Measurements from ENCODE around the gene OR2T29. TPM values are rescaled to one million over a fixed set of nuclear protein-coding genes. Genes with fewer than 3 reads are reported as not detected.
"Not testable (repeated sequence)": the region's sequence is repeated elsewhere in the genome, so short reads cannot be mapped to it uniquely, and the experiment has no call there.

The OR2T29 gene
- total RNA-seq, 1 donor from 2014 or later: not detected

DNA sequence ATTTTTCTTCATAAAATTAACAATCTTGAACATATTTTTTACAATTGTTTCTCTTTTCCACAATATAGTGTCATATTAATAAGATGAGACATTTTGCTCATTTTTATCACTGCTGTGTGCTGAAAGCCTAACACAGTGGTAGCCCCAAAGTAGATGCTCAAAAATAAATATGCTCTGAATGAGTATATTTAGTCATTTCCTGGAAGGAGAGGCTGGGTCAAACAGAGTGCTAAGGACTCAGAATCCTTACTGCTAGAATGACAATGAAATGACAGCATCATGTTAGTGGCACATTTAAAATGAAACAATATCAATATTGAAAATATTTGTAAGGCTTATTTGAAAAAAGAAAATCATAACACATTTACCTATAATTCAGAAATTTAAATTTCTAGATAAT is 25.1 kb downstream of the OR2T29 start:
- not testable (repeated sequence) for H3K36me3 ChIP-seq (ENCODE audit: control insufficient read depth in 3 of 3, insufficient read depth in 3 of 3, low read length in 3 of 3); H3K4me1 ChIP-seq (ENCODE audit: control insufficient read depth in 3 of 3, insufficient read depth in 3 of 3, low read length in 3 of 3); H3K27me3 ChIP-seq (ENCODE audit: control insufficient read depth in 3 of 3, insufficient read depth in 3 of 3, low read length in 3 of 3); H3K9me3 ChIP-seq (ENCODE audit: control insufficient read depth in 3 of 3, low read length in 3 of 3); H3K27ac ChIP-seq (ENCODE audit: low read depth, low read length); H3K9ac ChIP-seq (ENCODE audit: low read depth in 1 of 3, low read length in 3 of 3); H3K4me3 ChIP-seq (ENCODE audit: low read length in 3 of 3)

DNA sequence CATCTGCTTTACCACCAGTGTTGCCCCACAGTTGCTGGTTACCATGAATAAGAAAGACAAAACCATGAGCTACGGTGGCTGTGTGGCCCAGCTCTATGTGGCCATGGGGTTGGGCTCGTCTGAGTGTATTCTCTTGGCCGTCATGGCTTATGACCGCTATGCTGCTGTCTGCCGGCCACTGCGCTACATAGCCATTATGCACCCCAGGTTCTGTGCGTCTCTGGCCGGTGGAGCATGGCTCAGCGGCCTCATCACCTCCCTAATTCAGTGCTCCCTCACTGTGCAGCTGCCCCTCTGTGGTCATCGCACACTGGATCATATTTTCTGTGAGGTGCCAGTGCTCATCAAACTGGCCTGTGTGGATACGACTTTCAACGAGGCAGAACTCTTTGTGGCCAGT is 40.7 kb downstream of the OR2T29 start:
- no peak overlapping the region for H3K4me3 ChIP-seq (ENCODE audit: low read length in 3 of 3)
- H3K9me3 ChIP-seq (ENCODE audit: control insufficient read depth in 3 of 3, low read length in 3 of 3): peaks cover 0 to 3% (median 0%) of the 10 kb centered on the region in 3 donors
- no peaks in the 10 kb centered on the region for H3K27me3 ChIP-seq (ENCODE audit: control insufficient read depth in 3 of 3, insufficient read depth in 3 of 3, low read length in 3 of 3)
- no peaks in the 10 kb centered on the region for H3K4me1 ChIP-seq (ENCODE audit: control insufficient read depth in 3 of 3, insufficient read depth in 3 of 3, low read length in 3 of 3)
- H3K27ac ChIP-seq (ENCODE audit: low read depth, low read length): no peak overlapping the region
- H3K9ac ChIP-seq (ENCODE audit: low read depth in 1 of 3, low read length in 3 of 3): no peak overlapping the region
- H3K36me3 ChIP-seq (ENCODE audit: control insufficient read depth in 3 of 3, insufficient read depth in 3 of 3, low read length in 3 of 3): no peaks in the 10 kb centered on the region

DNA sequence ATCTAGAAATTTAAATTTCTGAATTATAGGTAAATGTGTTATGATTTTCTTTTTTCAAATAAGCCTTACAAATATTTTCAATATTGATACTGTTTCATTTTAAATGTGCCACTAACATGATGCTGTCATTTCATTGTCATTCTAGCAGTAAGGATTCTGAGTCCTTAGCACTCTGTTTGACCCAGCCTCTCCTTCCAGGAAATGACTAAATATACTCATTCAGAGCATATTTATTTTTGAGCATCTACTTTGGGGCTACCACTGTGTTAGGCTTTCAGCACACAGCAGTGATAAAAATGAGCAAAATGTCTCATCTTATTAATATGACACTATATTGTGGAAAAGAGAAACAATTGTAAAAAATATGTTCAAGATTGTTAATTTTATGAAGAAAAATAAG is 52.4 kb downstream of the OR2T29 start:
- not testable (repeated sequence) for H3K27me3 ChIP-seq (ENCODE audit: control insufficient read depth in 3 of 3, insufficient read depth in 3 of 3, low read length in 3 of 3); H3K27ac ChIP-seq (ENCODE audit: low read depth, low read length); H3K36me3 ChIP-seq (ENCODE audit: control insufficient read depth in 3 of 3, insufficient read depth in 3 of 3, low read length in 3 of 3); H3K4me3 ChIP-seq (ENCODE audit: low read length in 3 of 3); H3K4me1 ChIP-seq (ENCODE audit: control insufficient read depth in 3 of 3, insufficient read depth in 3 of 3, low read length in 3 of 3); H3K9me3 ChIP-seq (ENCODE audit: control insufficient read depth in 3 of 3, low read length in 3 of 3); H3K9ac ChIP-seq (ENCODE audit: low read depth in 1 of 3, low read length in 3 of 3)

DNA sequence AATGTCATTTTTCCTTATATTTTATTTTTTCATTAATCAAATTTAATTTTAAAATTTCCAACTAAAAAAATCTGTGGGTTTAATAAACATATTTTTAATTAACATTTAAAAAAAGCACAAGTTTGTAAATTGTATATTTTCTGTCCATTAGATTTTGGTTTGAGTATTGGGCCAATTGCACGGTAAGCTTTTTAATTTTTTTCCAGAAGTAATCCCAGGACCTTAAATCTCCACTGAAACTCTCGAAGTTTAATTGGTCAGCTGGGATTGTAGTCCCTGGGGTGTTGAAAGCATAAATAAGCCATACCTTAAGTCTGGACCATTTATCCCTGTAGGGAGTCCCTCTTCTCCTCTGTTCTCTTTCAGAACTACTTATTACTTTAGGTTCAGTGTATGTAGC is 54.8 kb downstream of the OR2T29 start, which contains the start of gene OR2G6:
TSS of gene OR2G6 (plus strand) at position 301 of the 400 bp plus-strand sequence. CDS start 13,574 bp downstream, outside the sequence.
- not testable (repeated sequence) for H3K36me3 ChIP-seq (ENCODE audit: control insufficient read depth in 3 of 3, insufficient read depth in 3 of 3, low read length in 3 of 3); H3K9ac ChIP-seq (ENCODE audit: low read depth in 1 of 3, low read length in 3 of 3); H3K27ac ChIP-seq (ENCODE audit: low read depth, low read length); H3K27me3 ChIP-seq (ENCODE audit: control insufficient read depth in 3 of 3, insufficient read depth in 3 of 3, low read length in 3 of 3); H3K4me1 ChIP-seq (ENCODE audit: control insufficient read depth in 3 of 3, insufficient read depth in 3 of 3, low read length in 3 of 3); H3K9me3 ChIP-seq (ENCODE audit: control insufficient read depth in 3 of 3, low read length in 3 of 3); H3K4me3 ChIP-seq (ENCODE audit: low read length in 3 of 3)

Small RNA genes lying within 50 kb of the gene (small RNA-seq; reads per million reads assigned to genes)
- gene RF00019: not detected

Other genes with a start within 250 kb of the OR2T29 start
- not detected for gene OR2M7, start 238.2 kb downstream of the OR2T29 start, total RNA-seq
- not detected for gene OR14C36, start 214.0 kb downstream of the OR2T29 start, total RNA-seq
- not detected for gene OR2T4, start 201.1 kb downstream of the OR2T29 start, total RNA-seq
- gene OR2T6, start 187.0 kb downstream of the OR2T29 start, total RNA-seq: not detected
- gene OR2T1, start 159.7 kb downstream of the OR2T29 start, total RNA-seq: not detected
- not detected for gene OR2T2, start 117.1 kb downstream of the OR2T29 start, total RNA-seq
- not detected for gene OR2T3, start 89.4 kb downstream of the OR2T29 start, total RNA-seq
- gene OR2T5, start 74.2 kb downstream of the OR2T29 start, total RNA-seq: not detected
- gene OR2G6, start 54.7 kb downstream of the OR2T29 start, total RNA-seq: not detected
- not detected for gene OR2T34, start 12.0 kb upstream of the OR2T29 start, total RNA-seq
- not detected for gene OR2T10, start 34.9 kb upstream of the OR2T29 start, total RNA-seq
- not detected for gene OR2T11, start 72.3 kb upstream of the OR2T29 start, total RNA-seq
- not detected for gene OR2T35, start 82.5 kb upstream of the OR2T29 start, total RNA-seq
- not detected for gene OR2T27, start 92.8 kb upstream of the OR2T29 start, total RNA-seq
- gene OR14I1, start 140.0 kb upstream of the OR2T29 start, total RNA-seq: not detected
- not detected for gene LYPD8, start 193.0 kb upstream of the OR2T29 start, total RNA-seq